GM21390 (cell line): ENCODE data around the gene B4GAT1.

Experiments
- ATAC-seq: cut with Tn5 transposase; IDR thresholded peaks from one replicate; pipeline ENCODE4 v1.9.1; 2021; ENCODE audit not compliant: unreplicated experiment

Gene B4GAT1

DNA sequence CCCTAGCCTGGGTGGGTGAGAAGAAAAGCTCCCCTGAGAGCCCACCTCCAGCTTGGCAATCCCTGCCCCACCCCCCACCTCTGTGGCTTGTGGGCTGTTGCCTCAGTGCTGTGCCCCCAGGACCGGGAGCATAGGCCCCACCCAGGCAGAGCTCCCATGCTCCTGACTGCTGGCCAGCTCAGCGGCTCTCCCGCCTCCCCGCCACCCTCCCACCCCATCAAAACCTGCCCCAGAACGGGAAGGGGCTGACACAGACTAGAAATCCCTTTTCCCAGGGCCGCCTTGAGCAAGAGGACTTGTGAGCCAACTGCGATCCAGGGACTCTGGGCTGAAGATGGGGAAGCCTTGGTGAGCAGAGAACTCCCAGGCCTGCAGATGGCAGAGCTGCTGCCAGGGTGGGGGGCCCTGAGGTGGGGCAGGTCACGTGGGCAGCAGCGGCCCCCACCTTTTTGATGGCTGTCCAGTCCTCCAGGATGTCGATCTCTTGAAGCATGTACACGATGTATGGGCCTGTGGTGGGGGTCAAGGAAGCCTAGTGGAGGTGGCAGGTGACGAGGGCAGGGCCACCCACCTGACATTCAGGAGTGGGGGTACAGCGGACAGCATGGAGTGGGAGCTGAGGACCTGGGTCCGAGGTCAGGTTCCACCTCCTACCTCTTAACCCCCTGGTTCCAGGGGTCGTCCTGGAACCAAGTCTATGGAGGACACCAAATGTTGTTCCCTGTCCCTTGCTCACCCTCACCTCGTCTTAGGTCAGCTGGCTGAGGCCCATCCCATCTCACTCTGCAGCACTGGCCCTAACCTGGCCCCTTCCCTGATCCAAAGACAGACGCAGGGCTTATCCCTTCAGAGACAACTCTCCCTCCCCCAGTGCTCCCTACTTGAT, 8.9 kb downstream of the B4GAT1 start:
- ATAC-seq: no peak

GRCh38 chr11:66337103-66337899, 10.1 kb downstream of the B4GAT1 start:
- ATAC-seq: no peak

GRCh38 chr11:66336234-66337102, 11.0 kb downstream of the B4GAT1 start, which contains the start of gene RIN1:
Gene RIN1 (minus strand): TSS chr11:66336434. CDS start chr11:66336402, 32 bp downstream.
- ATAC-seq: peak; percentile 62

DNA sequence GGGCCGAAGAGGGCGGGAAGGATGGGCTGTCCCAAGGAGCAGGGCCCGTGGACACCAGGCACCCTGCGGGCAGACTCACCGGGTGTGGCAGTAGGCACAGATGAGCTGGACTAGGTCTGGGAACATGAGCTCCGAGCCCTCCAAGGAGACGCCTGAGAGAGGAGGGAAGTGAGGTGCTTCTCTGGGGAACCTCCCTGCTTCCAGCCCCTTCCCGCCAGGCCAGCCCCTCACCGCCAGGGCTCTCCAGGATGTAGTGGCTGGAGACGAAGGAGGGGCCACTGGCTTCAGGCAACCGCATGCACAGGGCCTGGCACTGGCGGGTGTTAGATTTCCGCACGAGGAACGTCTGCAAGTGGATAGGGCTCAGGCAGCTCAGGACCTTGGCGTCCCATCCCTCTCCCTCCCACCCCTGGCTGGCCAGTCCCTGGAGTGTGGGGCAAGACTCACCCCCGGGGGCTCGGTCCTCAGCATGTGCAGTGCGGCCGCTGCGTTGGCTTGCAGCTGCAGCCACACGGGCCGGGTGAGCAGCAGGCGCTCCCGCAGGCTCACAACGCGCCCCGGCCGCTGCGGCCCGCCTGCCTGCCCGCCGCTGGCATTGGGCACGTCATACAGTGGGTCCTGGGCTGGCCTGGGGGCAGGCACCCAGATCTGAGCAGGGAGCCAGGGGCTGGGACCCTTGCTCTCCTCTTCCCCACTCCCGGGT, 11.7 kb downstream of the B4GAT1 start:
- no peak for ATAC-seq

DNA sequence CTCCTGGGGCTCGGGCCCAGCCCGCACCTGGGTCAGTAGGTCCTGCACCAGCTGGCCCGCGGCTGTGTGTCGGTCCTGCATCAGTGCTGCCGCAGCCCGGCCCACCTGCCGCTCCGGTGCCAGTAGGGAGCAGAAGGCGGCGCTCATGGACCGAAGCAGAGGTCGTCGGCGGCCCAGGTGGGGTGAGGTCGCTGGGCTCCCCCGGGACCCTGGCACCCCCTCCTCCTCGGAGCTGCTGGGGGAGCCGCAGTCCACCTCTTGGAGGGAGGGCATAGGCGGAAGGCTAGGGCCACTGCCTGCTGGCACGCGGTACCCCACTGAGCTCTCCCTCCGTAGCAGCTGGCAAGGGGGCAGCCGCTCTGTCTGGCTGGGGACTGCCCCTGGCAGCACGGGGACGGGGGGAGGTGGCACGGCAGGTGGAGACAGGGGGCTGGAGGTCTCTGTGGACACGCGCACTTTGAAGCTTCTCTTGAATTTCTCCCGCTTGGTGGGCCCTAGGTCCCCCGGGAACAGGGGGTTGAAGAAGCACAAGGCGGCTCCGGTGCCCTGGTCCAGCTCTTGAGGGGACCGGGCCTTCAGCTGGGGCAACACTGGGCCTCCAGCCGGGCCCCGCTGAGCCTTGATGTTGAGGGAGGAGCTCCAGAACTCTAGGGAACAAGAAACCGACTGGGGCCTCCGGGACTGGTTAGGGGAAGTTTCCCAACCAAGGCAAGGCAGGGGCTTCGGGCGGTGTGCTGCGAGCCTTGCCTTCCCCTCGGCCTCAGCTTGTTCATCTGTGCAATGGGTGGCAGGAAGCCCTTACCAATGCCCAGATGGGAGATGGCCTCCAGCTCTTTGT, 12.6 kb downstream of the B4GAT1 start:
- no peak for ATAC-seq

DNA sequence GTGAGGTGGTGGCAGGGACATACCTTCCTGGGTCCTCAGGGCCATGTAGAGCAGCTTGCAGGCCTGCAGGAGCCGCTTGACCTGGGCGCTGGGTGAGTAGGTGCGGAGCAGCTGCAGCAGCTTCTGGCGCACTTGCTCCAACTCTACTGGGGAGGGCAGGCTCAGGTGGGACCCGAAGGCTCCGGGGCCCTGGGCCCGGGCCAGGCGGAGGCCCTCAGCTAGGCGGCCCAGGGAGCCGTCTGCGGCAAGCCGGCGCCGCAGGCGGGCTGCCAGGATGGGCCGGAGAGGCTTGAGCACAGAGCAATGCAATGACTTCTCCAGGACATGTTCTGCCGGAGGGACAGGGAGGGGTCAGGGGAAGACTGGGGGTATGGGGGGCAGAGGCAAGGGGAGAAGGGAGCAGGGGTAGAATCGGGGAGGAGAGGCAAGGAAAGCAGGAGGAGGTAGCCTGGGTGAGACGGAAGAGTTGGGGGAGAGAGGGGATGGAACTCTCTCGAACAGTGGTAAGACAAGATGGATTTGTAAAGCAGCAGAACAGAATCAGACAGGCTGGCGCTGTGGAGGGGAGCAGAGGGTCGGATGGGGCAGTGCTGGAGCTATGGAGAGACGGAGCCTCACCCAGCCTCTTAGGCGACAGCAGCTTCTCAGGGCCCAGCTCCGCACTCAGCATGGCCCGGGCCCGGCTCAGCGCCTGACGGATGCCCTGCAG, 13.4 kb downstream of the B4GAT1 start:
- no peak for ATAC-seq

DNA sequence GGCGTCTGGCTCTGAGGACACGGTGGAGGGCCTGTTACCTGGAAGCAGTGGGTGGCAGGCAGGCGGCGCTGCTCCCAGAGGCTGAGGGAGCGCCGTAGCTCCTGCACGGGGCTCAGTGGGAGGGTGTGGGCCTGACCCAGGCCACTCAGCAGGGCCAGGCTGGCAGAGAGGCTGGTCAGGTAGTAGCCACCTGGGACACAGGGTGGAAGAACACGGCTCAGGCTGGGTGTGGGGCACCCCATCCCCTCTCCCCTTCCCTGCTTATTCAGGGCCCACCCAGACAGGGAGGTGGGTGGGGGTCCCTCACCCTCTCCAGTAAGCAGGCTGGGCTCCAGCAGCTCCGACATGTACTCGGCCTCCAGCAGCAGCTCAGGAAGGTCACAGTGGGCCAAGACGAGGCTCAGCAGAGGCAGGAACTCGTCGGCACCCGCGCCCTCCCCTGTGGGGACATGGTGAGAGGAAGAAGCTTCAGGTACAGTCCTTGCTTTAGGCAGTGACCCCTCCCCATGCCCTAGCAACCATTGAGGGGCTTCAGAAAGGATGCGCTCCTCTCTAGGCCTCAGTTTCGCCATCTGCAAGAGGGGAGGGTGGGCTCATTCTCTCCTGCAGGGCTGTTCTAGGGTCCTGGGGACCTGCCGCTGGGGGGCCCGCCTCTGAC, 14.1 kb downstream of the B4GAT1 start:
- ATAC-seq: no peak

DNA sequence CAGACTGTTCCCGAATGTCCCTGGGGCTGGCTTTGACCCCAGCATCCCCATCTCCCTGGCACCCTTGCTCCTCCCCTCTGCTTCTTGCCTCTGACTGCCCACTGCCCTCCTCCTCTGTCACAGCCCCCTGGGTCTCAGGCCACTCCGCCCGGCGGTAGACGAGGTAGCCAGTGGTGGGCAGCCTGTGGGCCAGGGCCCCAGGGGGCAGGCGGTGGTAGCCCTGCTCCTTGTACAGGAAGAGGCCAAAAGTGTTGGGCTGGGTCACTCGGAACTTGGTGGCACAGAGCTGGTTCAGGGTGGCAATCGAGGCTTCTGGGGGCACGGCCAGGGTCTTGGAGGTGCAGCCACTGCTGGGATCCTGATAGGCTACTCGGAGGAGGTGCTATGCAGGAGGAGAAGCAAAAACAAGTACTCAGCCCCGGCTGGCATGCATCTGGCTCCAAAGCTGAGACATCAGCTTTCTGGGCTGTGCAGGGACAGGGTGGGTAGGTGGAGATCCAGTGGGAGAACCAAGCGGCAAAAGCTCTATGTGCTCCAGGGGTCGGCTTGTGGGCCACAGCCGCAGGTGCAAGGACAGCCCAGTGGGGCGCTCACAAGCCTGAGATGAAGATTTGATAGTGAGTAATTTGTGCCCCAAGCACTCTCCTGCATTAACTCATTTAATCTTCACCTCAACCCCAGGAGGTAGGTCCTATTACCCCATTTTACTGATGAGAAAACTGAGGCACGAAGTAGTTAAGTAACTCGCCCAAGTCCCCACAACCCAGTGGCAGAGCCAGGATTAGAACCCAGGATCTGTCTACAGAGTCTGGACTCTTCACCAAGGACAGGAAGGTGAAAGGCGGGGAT, 14.8 kb downstream of the B4GAT1 start:
- ATAC-seq: no peak

DNA sequence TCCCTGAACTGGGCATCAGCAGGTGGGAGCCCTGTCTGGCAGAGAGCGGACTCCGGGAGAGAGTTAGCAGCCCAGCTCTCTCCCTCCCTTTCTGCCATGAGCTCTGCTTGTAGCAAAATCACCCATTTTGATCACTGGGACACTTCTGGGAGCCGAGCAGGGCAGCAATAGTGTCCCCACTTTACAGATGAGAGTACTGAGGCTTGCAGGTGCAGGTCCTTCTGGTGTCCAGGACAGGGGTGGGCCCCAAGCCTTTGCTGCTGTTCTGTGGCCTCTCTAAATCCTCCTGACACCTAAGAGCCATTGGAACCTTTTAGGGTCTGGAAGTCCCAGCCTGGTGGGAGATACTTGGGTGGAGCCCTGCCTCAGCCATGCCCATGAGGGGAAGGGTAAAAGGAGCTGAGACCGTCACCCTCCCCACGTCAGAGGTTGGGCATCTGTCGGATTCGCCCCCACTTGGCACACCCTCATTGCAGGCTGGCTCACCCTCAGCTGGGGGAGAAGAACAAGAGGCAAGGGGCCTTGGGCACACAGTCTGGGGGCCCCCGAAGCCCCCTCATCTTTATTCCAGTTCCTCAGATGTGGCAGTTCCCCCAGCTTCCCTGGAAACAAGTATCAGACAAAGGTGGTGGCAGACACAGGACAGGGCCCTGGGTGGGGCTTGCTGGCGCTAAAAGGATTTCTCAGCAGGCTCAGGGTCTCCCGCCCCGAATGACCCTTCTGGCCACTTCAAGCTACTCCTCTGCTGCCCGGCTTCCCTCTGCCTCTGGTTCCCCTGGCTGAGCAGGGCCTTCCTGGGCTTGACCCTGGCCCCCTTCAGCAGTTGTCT, 15.7 kb downstream of the B4GAT1 start:
- ATAC-seq: no peak

- ATAC-seq: no peak
Measured at GRCh38 chr11:66330931-66331330, 16.5 kb downstream of the B4GAT1 start.

DNA sequence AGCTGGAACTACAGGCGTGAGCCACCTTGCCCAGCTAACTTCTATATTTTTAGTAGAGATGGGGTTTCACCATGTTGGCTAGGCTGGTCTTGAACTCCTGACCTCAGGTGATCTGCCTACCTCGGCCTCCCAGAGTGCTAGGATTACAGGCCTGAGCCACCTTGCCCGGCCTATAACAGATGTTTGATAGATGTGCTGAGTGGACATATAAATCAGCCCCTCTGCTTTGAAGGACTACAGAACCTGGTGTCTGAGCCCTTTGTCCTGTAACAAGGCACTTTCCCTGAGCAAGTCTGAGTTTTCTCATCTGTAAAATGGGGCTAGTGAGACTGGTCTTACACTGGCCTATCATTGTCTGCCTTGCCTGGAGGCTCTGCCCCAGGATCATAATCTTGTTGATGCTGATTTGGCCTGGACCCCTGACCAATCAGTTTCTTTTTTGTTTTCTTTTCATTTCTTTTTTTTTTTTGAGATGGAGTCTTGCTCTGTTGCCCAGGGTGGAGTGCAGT, 18.2 kb downstream of the B4GAT1 start:
- no peak for ATAC-seq

DNA sequence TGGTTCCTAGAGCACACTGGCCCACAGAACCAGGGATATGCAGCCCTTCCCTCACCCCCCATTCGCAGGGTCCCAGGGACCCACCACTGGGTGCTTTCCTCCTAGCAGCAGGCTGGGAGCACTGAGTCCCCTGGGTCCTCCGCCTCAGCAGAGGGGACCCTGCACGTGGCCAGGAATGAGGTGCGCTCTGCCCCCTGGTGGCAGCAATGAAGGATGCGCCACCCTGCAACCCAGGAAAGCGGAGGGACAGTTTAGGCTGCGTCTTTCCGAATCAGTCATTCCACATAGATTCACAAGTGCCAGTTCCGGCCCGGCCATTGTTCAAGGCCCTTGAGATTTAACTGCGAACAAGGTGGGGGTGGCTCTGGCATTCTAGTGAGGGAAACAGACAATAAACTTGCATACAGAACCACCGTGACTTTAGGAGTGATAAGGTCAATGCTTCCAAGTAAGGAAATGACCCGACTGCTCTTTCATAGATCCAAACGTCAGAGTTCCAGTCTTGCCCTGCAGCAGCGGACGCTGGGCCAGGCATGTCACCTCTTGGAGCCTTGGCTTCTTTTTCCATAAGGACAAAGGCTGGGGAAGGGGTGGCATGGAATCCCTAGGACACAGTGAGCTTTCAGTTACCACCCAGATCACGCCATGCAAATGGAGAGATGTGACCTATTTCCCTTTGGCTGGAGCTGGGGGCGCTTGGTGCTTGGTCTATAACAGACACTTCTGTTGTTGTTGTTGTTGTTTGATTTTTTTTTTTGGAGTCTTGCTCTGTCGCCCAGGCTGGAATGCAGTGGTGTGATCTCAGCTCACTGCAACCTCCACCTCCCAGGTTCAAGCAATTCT, 18.9 kb downstream of the B4GAT1 start:
- no peak for ATAC-seq

GRCh38 chr11:66328031-66328301, 19.5 kb downstream of the B4GAT1 start:
- no peak for ATAC-seq

DNA sequence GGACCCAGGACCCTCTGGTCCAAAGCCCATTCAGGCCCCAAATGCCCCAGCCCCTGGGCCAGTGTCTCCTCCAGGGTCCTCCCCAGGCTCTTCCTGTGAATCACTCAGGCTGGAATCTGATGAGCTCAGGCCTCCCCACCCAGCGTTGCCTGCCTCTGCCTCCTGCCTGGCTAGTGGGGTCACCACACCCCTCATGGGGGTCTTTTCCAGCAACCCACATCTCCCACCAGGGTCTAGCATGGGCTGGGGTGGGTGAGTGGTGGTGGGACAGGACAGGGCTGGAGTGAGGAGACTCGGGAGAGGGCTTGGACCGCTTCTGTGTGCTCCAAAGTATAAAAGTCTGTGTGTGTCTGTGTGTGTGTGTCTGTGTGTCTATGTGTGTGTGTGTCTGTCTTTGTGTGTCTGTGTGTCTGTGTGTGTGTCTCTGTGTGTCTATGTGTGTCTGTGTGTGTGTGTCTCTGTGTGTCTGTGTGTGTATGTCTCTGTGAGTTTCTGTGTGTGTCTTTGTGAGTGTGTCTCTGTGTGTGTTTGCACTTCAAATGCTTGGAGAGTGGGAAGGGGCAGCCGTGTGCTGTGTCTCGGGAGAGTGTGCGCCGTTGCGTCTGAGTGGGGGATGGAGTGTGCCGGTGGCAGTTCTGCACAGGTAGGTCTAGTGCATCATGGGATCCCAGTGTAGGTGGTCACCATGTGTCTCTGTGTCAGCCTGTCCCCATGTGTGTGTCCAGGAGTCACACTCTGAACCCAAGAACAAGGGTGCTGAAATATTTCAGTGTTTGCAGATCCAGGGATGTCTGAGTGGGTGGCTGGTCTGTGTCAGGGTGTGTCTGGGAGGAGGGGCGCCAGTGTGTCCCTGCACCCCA, 20.0 kb downstream of the B4GAT1 start:
- no peak for ATAC-seq
